Hematopoietic multipotent progenitor cell treated with erythropoietin and hydrocortisone succinate and interleukin-3 and kit ligand, for 17 days (in vitro differentiated cells): ENCODE results near the gene ORMDL2.
"Not testable (repeated sequence)": the region's sequence is repeated elsewhere in the genome, so short reads cannot be mapped to it uniquely, and the experiment has no call there.

Experiments
- DNase-seq: peaks from one replicate; pipeline ENCODE4 v3.0.0-alpha.2; 2015; ENCODE audit warnings: low spot score

Gene ORMDL2

DNA sequence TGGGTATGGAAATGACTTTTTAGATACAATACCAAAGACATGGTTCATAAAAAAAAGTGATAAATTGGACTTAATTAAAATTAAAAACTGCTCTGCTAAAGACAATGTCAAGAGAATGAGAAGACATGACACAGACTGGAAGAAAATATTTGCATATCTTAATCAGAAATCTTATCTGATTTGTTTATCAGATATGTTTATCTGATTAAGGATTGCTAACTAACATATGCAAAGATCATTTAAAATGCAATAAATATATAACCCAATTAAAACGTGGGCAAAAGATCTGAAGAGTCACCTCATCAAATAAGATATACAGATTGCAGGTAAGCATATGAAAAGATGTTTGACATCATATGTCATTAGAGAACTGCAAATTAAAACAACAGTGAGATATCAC lies 34.9 kb downstream of the ORMDL2 start:
- no peak for DNase-seq

DNA sequence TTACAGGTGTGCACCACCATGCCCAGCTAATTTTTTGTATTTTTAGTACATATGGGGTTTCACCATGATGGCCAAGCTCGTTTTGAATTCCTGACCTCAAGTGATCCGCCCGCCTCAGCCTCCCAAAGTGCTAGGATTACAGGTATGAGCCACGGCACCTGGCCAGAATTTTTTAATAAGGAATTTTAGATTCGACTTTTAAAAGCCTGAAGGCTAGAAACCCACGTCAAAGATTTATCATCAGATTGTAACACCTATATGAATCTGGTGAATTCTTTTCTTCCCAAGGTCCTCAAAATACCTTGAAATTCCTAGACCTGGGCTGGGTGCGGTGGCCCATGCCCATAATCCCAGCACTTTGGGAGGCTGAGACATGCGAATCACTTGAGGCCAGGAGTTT lies 43.6 kb downstream of the ORMDL2 start:
- no peak for DNase-seq

DNA sequence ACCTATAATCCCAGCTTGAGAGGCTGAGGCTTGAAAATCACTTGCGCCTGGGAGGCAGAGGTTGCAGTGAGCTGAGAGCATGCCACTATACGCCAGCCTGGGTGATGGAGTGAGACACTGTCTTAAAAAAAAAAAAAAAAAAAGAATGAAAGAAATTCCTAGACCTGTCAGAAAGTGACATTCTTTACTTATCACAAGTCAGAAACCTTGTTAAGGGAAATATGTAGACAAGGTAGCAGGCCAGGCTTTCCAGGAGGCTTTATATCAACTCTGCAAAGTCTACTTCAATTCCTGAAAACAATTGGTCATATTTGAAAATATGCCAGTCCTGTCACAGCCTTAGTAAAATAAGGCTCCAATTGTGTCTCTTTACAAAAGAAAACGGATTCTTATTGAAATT lies 44.0 kb downstream of the ORMDL2 start:
- DNase-seq = no peak

GRCh38 chr12:55862286-55862685 lies 44.4 kb downstream of the ORMDL2 start:
- DNase-seq = no peak

GRCh38 chr12:55862931-55863330 lies 45.1 kb downstream of the ORMDL2 start:
- DNase-seq = not testable (repeated sequence)

- no peak for DNase-seq
Measured at GRCh38 chr12:55865327-55865726, 47.5 kb downstream of the ORMDL2 start.

DNA sequence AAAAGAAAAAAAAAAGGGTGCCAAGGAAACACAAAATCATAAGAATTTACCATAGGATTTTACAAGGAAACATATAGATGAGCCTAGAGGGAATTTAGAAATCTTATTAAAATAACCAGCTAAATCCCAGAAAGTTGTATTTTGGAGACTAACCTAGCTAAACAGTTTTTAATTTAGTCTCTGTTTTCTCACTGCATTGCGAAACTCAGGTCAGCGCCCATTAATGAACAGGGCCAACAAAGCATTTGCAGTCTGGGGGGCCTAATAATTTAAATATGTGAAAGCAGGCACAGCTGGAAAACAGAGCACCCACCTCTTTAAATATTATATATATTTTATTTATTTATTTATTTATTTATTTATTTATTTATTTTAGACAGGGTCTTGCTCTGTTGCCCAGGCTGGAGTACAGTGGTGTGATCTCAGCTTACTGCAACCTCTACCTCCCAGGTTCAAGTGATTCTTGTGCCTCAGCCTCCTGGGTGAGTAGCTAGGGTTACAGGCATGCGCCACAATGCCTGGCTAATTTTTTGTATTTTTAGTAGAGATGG lies 48.7 kb downstream of the ORMDL2 start:
- not testable (repeated sequence) for DNase-seq
